HG03575 (cell line): ENCODE results near the gene C4BPA.

Experiments used
- ATAC-seq: cut with Tn5 transposase; IDR thresholded peaks from one replicate; pipeline ENCODE4 v1.9.1; 2021; ENCODE audit not compliant: unreplicated experiment, insufficient number of reproducible peaks, low FRiP score; ENCODE audit errors: extremely low read depth

The C4BPA gene

DNA sequence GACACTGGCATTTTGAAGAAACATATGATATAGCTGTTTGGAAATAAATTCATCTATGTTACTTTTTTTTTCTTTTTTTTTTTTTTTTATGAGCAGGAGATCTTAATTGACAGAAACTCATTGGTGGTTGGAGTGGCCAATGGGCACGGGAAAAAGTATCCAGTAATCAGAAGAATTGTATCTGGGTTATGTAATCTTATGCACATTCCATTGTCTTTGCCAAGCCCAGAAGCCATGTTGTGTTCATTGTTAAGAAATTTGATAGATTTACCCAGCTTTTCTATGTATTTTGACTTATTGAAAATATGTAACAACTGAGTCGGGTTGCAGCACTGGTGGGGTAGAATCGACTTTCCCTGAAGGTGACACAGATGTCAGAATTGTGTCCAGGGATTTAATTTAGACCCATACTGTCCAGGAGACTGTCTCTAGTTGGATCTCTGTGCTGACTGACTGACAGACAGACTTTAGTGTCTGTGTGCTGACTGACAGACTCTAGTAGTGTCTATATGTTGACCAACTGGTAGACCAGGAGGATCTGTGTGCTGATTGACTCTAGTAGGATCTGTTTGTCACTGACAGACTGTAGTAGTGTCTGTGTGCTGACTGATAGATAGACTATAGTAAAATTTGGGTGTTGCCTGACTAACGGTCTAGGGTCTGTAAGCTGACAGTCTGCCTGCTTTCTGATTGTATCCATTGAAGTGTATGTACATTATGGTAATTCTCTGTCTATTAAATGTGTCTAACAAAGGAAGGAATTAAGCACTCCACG lies 27.7 kb upstream of the C4BPA start:
- no peak for ATAC-seq

DNA sequence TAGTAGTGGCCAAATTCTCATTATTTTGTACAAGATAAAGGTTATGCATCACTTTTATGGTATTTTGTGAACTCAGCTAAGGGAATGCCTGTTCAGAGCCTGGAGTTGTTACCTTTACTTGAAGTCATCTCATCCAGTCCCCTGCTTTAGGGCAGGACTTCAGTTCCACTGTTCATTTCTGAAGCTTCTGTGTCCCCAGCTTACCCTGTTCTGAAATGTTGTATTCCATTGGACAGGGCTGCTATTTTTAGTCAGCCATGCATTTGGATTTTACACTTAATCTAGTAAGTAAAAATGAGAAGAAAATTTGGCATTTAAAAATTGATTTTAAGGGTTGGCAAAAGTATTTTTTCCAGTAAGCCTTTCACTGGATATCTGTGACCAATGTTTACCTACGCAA lies 27.0 kb upstream of the C4BPA start:
- no peak for ATAC-seq

DNA sequence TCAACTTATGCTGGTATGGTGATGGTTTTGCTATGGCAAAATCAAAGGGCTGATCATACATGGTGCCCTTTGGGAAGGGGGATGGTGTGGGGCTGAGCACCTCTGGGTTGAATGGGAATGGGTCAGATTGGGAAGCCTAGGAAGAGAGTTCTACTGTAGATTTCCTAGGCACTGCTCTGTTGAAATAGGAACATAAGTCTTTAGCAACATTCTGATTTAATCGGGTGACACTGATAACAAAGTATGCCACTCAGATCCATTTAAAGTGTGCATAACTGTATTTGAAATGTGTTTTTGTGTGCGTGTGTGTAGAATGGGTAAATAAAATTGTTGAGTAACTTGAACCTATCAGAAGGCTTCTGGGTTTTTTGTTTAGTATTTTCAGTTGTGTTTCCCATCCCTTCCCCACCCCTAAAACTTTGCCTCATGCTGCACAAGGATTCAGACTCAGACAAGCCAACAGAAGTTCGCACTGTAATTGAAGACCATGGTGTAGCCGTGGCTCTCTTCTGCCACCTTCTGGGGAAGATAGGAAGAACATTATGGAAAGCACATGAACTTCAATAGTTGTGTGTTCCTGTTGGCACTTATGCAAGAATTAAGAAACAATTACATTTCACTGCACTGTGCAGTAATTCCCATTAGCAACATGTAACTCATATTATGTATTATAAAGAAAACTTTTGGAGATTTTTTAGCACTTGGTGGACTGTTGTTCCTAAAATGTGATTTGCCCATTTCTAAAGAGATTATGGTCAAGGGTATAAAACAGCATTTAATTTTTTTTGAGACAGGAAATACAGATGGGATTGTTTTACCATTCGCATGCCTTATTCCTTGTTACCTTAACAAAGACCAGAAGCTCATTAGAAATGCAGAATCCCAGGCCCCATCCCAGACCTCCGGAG lies 26.3 kb upstream of the C4BPA start:
- no peak for ATAC-seq

DNA sequence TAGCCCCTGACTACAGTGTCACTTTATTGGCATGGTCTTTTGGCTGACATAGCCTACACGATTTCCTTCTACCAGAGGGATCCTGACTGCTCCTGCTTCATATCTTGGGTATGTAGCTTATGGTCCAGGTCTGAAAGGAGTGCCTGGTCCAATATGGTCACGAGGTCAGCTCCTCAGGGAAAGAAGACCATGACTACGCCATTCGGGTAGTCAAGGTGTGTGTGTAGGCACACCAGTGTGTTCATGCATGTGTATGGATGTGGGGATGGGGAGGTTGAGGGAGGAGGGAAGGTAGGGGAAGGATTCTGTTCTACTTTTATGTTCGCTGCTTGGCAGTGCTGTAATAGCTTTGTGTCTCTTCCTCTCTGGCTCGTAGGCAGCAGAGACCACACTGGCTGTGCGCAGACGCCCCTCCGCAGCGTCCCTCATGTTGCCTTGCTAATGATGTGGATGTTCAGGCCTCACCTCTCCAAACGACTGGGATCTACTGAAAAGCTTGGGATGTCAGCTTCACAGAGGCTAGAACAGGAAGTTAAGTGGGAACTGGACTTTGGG lies 25.4 kb upstream of the C4BPA start:
- no peak for ATAC-seq

DNA sequence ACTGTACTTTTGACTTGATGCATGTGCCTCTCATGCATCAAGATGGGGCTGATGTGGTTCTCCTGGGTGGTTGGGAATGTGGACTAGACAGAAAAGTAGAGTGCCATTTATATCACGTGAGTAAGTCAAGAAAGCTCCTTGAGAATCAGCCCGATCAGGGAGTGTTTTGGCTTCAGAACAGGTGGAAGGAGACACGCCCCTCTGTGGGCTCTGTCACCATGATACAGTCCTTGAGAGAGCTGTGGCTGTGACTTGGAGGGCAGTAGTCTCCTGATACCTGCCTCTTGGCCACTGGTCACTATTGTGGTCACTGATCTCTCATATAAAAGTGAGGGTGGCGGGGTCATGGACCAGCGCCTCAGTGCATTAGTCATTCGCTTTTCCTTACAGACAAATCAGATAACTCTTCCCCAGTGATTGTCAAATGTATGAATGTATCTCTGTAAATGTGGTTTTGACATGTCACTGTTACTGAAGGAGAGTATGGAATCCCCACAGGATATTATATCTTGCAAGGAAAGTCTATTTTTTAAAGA lies 24.3 kb upstream of the C4BPA start:
- ATAC-seq, result no peak

DNA sequence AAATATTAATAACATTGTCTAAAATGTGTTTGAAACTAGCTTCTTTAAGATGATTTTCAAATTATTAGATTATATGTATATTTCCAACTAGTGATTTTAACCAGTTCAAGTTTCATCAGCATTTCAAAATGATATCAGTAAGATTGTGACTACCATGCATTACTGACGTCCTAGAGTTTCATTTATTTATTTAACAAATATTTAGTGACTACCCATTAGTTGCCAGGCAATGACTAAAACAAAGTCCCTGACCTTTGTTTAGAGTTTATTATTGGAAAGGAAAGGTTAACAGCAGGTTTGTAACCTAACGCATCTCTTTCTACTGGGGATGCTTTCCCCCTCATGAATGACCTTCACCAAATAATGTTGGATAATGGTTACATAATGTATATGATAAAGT lies 22.9 kb upstream of the C4BPA start:
- no peak for ATAC-seq

DNA sequence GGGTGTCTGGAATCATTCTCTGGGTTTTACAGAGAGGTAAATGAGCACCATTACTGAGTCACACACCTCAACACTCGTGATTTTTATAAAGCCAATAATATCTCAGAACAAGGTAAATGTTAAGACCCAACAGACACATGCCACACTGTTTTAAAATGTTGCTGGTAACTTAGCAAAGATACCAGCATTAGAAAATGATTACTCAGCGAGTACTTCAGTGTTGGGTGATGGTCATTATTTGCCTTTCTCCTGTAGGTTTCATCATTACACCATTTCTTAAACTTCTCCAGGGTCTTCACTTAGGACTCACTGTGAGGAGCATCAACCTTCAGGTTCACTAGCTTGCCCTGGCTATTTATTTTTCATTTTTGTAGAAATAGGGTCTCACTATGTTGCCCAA lies 22.2 kb upstream of the C4BPA start:
- no peak for ATAC-seq

DNA sequence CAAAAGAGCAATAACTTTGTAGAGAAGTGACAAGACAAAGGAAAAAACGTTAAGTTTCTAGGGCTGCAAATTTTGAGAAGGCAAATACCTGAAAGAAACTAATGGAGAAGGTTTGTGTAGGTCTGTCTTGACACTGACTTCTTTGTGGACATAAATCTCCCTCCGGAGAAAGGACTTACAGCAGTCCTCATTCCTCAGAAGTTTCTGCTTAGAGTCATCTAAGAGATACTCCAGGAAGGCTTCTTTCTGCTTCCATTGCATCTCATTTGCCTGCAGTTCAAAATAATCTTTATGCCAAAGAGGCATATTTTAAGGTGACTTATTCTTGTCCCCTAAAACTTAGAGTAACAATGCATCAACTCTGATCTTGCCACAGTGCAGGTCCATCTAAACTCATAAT lies 19.8 kb upstream of the C4BPA start:
- ATAC-seq, result no peak

DNA sequence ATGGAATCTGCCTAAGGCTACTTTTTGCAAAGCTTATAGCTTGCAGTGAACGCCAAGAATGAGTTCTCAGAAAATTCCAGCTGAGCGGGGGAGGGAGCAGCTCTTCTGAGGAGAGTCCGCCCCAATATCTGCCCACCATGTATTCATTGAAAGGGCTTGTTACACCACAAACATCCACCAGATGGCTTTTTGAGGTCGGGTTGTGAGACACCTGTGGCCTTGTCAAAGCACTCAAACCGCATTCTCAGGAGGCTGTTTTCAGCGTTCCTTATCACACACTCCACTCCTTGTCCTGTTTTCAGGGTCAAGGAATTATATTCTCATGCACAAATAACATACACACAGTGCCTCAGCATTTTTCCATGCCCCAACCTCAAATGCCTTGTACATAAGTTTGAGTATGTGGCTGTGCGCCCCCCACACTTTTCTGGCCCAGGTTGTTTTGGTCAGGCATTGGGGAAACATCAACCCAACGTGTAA lies 19.3 kb upstream of the C4BPA start:
- ATAC-seq, result no peak

DNA sequence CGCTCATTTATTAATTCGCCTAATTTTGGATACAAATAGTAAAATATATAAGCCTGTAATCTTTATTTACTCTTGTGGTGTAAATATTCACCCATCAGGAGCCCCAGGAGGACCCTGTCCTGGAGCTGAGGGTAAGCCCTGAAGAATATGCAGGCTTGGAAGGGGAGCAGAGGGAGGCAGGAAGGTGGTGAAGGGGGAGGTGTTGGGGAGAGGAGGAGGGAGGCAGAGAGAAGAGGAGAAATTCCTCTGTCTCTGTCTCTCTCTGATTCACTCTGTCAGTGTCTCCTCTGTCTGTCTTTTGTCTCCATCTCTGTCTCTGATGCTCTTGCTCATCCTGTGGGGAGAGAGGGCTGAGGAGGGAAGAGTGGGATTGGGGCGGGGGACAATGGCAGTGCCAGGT lies 18.1 kb upstream of the C4BPA start:
- ATAC-seq, result no peak

DNA sequence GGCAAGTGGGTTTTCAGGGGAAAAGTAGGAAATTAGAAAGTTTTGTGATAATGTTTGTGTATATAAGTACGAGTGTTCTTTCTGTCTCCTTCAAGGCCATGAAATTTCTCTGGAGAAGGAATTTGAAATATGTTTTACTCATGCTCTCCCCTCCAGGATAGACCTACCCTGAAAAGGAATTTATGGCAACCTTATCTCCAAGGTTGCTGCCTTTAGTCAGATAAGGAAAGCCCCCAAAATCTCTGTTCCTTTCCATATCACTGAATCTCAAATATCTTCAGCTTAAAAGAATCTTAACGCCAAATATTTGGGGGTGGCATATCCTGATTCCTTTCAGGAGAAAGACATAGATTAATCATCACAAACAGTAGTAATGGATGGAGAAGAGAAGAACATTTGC lies 15.9 kb upstream of the C4BPA start:
- no peak for ATAC-seq

DNA sequence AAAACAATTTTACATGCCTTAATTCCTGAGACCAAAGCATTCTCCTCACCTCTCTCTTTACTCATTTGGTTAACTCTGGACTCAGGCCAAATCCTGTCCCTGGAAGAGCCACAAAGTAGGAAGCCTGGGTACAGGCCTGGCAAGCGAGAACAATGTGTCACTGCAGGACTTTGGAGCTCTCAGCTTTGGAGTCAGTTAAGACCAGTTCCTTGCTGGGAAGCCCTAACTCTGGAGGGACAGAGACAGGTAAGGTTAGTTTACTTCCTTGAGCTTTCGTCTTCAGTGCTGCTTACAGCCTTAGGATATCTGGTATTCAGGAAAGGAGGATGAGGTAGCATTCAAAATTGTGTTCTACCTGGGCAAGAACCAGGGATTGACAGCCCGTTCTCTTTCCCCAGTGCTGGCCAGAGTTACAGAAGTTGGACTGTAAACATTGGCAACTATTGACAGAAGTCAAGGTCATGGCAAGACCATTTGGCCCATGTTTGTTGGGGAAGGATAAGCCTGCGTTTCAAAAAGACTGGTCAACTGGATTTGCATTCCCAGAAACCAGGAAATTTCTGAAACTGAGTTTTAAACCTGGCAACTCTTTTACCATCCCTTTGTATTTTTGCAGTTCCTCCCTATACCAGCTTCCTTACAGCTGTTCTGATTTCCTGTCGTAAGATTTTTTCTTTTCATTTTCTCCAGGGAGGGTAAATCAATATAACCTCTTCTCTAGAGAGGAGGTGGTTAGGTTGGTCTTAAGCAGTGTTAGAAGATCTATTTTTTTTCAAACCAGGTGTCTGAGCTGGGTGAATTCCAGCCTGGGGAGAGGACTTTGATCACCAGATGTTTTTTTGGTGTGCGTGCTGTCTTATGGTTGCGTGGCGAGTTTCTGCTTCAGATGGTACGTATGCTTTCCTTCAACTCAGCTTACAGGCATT lies 15.1 kb upstream of the C4BPA start, which contains the start of gene C4BPB:
Gene C4BPB (plus strand): TSS at position 160 of the 926 bp plus-strand sequence. CDS start 672 bp downstream, at position 832.
- no peak for ATAC-seq

DNA sequence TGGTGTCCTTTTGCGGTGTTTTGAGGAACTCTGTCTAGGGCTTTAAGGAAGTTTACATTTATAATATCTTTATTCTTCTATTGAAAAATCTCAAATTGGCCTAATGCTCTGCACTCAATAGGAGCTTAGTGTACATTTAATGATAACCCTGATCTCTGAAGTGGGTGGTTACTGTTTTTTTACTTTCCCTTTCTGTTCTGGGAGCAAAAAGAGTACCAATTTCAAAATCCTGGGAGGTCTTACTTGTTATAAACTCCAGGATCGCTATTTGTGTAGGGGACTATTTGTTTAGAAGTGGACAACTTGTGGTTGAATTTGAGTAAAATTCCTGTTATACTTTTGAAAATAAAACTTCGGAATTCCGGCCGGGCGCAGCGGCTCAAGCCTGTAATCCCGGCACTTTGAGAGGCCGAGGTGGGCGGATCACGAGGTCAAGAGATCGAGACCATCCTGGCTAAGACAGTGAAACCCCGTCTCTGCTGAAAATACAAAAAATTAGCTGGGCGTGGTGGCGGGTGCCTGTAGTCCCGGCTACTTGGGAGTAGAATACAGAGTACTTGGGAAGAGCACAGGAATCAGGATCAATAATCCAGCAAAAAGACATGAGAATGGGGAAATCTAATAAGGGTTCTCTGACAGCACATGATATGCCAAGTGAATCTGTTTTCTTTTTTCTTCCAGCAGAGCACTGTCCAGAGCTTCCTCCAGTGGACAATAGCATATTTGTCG lies 14.2 kb upstream of the C4BPA start:
- ATAC-seq, result no peak

DNA sequence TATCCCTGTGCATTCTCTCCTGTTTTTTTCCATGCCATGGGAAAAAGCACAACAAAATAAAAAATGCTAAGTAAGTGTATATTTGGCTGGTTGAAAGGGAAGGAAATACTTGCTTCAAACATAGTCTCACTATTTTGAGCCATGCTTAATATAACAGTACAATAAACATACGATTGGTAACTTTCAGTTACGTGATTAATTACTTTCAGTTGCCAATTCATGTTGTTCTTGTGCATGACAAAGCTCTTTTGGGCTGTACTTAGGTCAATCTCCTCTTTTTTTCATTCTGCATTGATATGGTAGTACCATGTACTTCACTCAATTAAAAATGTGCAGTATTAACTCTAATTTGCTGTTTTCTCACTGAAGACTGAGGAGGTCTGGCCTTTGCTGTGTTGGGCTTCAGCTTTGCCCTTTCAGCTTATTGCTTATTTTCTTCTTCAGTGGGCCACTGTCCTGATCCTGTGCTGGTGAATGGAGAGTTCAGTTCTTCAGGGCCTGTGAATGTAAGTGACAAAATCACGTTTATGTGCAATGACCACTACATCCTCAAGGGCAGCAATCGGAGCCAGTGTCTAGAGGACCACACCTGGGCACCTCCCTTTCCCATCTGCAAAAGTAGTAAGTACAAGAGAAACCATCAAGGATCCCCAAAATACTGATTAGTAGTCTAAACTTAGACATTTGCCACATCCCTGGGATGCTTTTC lies 12.7 kb upstream of the C4BPA start:
- ATAC-seq, result no peak

DNA sequence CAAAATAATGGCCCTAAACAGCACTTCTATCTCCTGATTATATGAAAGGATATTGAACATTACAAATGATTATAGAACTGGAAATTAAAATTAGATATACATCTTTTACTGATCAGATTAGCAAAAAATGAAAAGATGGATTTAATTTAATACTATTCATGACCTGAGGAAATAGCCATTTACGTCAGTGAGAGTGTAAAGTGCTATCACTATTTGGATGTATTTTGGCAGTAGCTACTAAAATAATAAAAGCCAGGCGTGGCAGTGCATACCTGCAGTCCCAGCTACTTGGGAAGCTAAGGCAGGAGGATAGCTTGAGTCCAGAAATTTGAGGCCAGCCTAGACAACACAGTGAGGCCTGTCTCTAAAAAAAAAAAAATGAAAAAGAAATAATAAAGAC lies 10.1 kb upstream of the C4BPA start:
- ATAC-seq, result no peak

DNA sequence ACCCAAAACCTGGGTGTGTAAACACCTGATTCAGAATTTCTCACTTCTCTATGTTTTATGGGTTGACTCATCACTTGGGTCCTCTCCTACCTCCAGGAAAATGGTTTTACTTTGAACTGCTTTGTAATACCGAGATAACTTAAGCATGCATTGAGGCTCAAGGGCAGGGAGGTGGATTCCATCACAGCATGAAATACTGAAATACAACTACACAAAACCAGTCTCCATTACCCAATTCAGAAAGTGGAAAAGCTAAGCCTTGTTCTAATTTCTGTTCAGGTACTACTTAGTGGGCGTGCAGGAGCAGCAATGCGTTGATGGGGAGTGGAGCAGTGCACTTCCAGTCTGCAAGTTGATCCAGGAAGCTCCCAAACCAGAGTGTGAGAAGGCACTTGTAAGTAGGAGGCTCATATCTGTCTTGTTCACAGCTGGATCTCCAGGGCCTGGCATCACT lies 6.1 kb upstream of the C4BPA start:
- ATAC-seq, result peak; percentile 66

DNA sequence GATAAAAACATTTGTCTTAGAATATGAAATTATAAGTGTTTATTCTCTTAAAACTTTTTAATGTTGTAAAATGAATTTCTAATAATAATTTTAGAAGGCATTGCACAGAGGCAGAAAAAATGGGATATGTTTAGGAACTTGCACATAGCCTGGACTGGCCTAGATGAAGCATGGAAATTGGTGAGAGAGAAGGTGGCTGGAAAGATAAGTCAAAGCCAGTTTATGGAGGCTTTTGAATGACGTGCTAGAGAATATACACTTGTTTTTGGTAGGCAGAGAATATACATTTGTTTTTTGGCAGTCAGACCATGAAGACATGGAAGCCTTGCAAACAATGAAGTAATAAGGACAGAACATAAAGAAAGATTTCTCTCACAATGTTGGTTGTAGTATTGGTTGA lies 2.3 kb upstream of the C4BPA start:
- ATAC-seq, result no peak
